Adrenal gland (tissue), 5 donors: ENCODE measurements around the gene EFEMP2.

ENCODE experiments used
- CTCF ChIP-seq, 6 experiments: fragments of 450-650 bp in 4 of 6; fragments of 200-600 bp in 2 of 6; sonication (generic) in 1 of 6; IDR thresholded peaks; 1 replicate in 5 of 6; 2 replicates in 1 of 6; pipeline versions ENCODE4 v1.5.1 to v1.8.0; 2016 to 2021; ENCODE audit warnings: antibody characterized with exemption in 6 of 6, mild to moderate bottlenecking in 2 of 6, moderate library complexity in 1 of 6
- POLR2A ChIP-seq, 2 donors: fragments of 450-650 bp; IDR thresholded peaks; one replicate each; pipeline ENCODE4 v1.6.1; 2017; ENCODE audit warnings: antibody characterized with exemption in 2 of 2, mild to moderate bottlenecking in 2 of 2, moderate library complexity in 1 of 2
- donor health status: DM: no; HTN: no; CAD: no.

- no peak for TF ChIP-seq POLR2A (IDR thresholded peaks at IDR 0.05)
- no peak for TF ChIP-seq CTCF (IDR thresholded peaks at IDR 0.05)
These were observed 620 bp downstream of the EFEMP2 start for GRCh38 chr11:65871811-65872548.
